HepG2 (cell line): Measurements from ENCODE around the gene BRS3. TPM values are rescaled to one million over a fixed set of nuclear protein-coding genes. Genes with fewer than 3 reads are reported as not detected.

Source experiments
- ATAC-seq: fragments of 200-7000 bp; cut with Tn5 transposase; 3 replicates; pipeline ENCODE4 v1.9.1; 2020; ENCODE audit warnings: mild to moderate bottlenecking, moderate library complexity
- BruUV-seq: library from RNA; stranded (reverse); fragments of 400-500 nt; replicated peaks from 2 replicates; lab custom pipeline; 2021; lab: Mats Ljungman, UMichigan
- CTCF ChIA-PET: fragments of 300-600 bp; formaldehyde crosslinking; extraction: SDS; loops from one replicate; lab custom pipeline; 2021; ENCODE audit warnings: low total read pairs, inconsistent platforms, low intra/inter-chr PET ratio; lab: Yijun Ruan, JAX
- POLR2A ChIA-PET: fragments of 350-600 bp; sonication (Branson Sonifier 250); formaldehyde crosslinking; loops from one replicate; lab custom pipeline; 2020; ENCODE audit warnings: antibody characterized with exemption, inconsistent platforms; lab: Yijun Ruan, JAX
- DNase-seq: peaks from one replicate; pipeline ENCODE4 v3.0.0-alpha.2; 2015; ENCODE audit warnings: low spot score
- FAIRE-seq: peaks from 3 replicates; lab custom pipeline; 2011; peaks lifted over from hg19 to GRCh38; lab: Jason Lieb, UNC
- H2AFZ ChIP-seq: one replicate; pipeline ENCODE4 v1.6.1; 2011; ENCODE audit warnings: low read length, inconsistent platforms
- H3K27ac ChIP-seq: fragments of 300-600 bp; 3 replicates; pipeline ENCODE4 v1.8.0; 2011; ENCODE audit warnings: mixed run types, mild to moderate bottlenecking, mixed read lengths, low read length, inconsistent platforms; ENCODE audit not compliant: insufficient read depth; ENCODE audit errors: extremely low read length
- H3K27me3 ChIP-seq, 2 experiments: fragments of 200-600 bp in 1 of 2; 2 replicates in 1 of 2; 3 replicates in 1 of 2; pipeline versions ENCODE4 v1.6.0 to v1.8.0; 2011; ENCODE audit warnings: low read length in 2 of 2, mild to moderate bottlenecking in 2 of 2, moderate library complexity in 2 of 2, inconsistent platforms in 1 of 2; ENCODE audit not compliant: insufficient read depth in 2 of 2, control insufficient read depth in 1 of 2
- H3K36me3 ChIP-seq, 2 experiments: fragments of 200-600 bp in 1 of 2; replicated peaks in 1 of 2; 2 replicates in 1 of 2; 3 replicates in 1 of 2; pipeline versions ENCODE4 v1.5.1 to v1.8.0; 2011; ENCODE audit warnings: low read length in 2 of 2, inconsistent platforms in 1 of 2; ENCODE audit not compliant: insufficient read depth in 2 of 2, control insufficient read depth in 1 of 2
- H3K4me1 ChIP-seq: 2 replicates; pipeline ENCODE4 v1.5.1; 2012; ENCODE audit warnings: low read length, inconsistent platforms; ENCODE audit not compliant: insufficient read depth
- H3K4me2 ChIP-seq: 2 replicates; pipeline ENCODE4 v1.6.0; 2011; ENCODE audit warnings: low read depth, low read length, inconsistent platforms
- H3K4me3 ChIP-seq, 3 experiments: fragments of 200-600 bp in 1 of 3; sonication (generic), shearing (Covaris generic) in 1 of 3; replicated peaks in 1 of 3; 2 replicates each; pipeline ENCODE4 v1.5.1; 2011 to 2016; ENCODE audit warnings: low read length in 3 of 3, inconsistent platforms in 2 of 3, low read depth in 2 of 3, mild to moderate bottlenecking in 2 of 3, control low read depth in 1 of 3, mixed read lengths in 1 of 3; ENCODE audit not compliant: insufficient read depth in 1 of 3
- H3K79me2 ChIP-seq: one replicate; pipeline ENCODE4 v1.6.1; 2011; ENCODE audit warnings: low read length, inconsistent platforms; ENCODE audit not compliant: insufficient read depth
- H3K9ac ChIP-seq: 2 replicates; pipeline ENCODE4 v1.6.0; 2011; ENCODE audit warnings: mild to moderate bottlenecking, low read depth, low read length, inconsistent platforms; ENCODE audit not compliant: insufficient read depth
- H3K9me3 ChIP-seq: 2 replicates; pipeline ENCODE4 v1.5.1; 2012; ENCODE audit warnings: mild to moderate bottlenecking, low read length
- H4K20me1 ChIP-seq: 2 replicates; pipeline ENCODE4 v1.6.0; 2011; ENCODE audit warnings: inconsistent platforms, mild to moderate bottlenecking, low read length, moderate library complexity; ENCODE audit not compliant: insufficient read depth
- GPBP1L1 ChIP-seq: sonication (generic); formaldehyde crosslinking; IDR thresholded peaks from 2 replicates; pipeline ENCODE4 v1.5.0; 2020; ENCODE audit warnings: mild to moderate bottlenecking, missing genetic modification reagents
- PHB2 ChIP-seq: fragments of 450-650 bp; IDR thresholded peaks from 2 replicates; pipeline ENCODE4 v1.6.1; 2018; ENCODE audit not compliant: partially characterized antibody
- SAP130 ChIP-seq: IDR thresholded peaks from 2 replicates; pipeline ENCODE4 v1.6.1; 2016; ENCODE audit warnings: low read depth
- SSRP1 ChIP-seq: IDR thresholded peaks from 2 replicates; pipeline ENCODE4 v1.6.1; 2016; ENCODE audit warnings: control low read depth
- ZMYM4 ChIP-seq: sonication (generic); formaldehyde crosslinking; IDR thresholded peaks from 2 replicates; pipeline ENCODE4 v1.8.1; 2023; ENCODE audit warnings: mild to moderate bottlenecking, missing genetic modification reagents
- ZNF460 ChIP-seq: sonication (generic); formaldehyde crosslinking; IDR thresholded peaks from 2 replicates; pipeline ENCODE4 v1.5.1; 2020; ENCODE audit warnings: missing genetic modification reagents, mild to moderate bottlenecking, borderline replicate concordance
- ZNF589 ChIP-seq: sonication (generic); formaldehyde crosslinking; conservative IDR thresholded peaks from 2 replicates; pipeline ENCODE4 v1.8.0; 2022; ENCODE audit warnings: mild to moderate bottlenecking, moderate library complexity, missing genetic modification reagents
- WGBS: methylation state at CpG from one replicate; pipeline ENCODE4 v1.1.6; 2017; ENCODE audit warnings: low lambda C conversion rate; 5-methylcytosine and 5-hydroxymethylcytosine counted together
- in situ Hi-C: cut with HindIII; loops from 2 replicates; pipeline ENCODE4 v1.10.0; 2017; ENCODE audit warnings: low pct_unique_long_range_greater_than_20kb; ENCODE audit not compliant: extremely low pct_ligation_motif_present
- intact Hi-C: fragments of 100-400 bp; cut with micrococcal nuclease; formaldehyde crosslinking; loops from one replicate; pipeline ENCODE4 v1.10.0; 2022; ENCODE audit not compliant: unreplicated experiment
- polyA plus RNA-seq, 8 experiments: library from polyadenylated mRNA; depleted of rRNA in 3 of 8; stranded (reverse) in 7 of 8; unstranded in 1 of 8; fragments of >200 nt; fragmentation: Illumina TruSeq in 4 of 8; extraction: Trizol in 4 of 8; gene quantifications; 2 replicates each; pipeline versions ENCODE4 v1.2.1 to v1.2.3, GENCODE V29; 2011 to 2016; ENCODE audit warnings: low read depth in 4 of 8, missing spikeins in 1 of 8, mixed read lengths in 1 of 8; ENCODE audit not compliant: insufficient read depth in 1 of 8
- total RNA-seq, 5 experiments: library from RNA; depleted of rRNA; stranded (reverse); fragments of >200 nt; fragmentation: Illumina TruSeq; extraction: Trizol; gene quantifications; 2 replicates each; pipeline ENCODE4 v1.2.3, GENCODE V29; 2016; ENCODE audit warnings: low read depth in 1 of 5
- TF ChIP-seq, protein P1 (sequence below): fragments of 450-650 bp; IDR thresholded peaks from 2 replicates; pipeline ENCODE4 v1.6.1; 2017

BRS3 gene
- total and polyA plus RNA-seq, 2 of the 13 experiments (the other 11 are each of a cell fraction or from before 2014, with no cell fraction given): not detected

GRCh38 chrX:136446208-136446607 is 41.5 kb upstream of the BRS3 start:
- no peak for ATAC-seq
- TF ChIP-seq ZNF460 (CRISPR knock-in tag) (no peak), ZNF589 (CRISPR knock-in tag) (no peak), PHB2 (no peak), ZMYM4 (CRISPR knock-in tag) (no peak), GPBP1L1 (CRISPR knock-in tag) (no peak), SAP130 (CRISPR knock-in tag) (no peak), SSRP1 (no peak)
- TF ChIP-seq, protein P1, sequence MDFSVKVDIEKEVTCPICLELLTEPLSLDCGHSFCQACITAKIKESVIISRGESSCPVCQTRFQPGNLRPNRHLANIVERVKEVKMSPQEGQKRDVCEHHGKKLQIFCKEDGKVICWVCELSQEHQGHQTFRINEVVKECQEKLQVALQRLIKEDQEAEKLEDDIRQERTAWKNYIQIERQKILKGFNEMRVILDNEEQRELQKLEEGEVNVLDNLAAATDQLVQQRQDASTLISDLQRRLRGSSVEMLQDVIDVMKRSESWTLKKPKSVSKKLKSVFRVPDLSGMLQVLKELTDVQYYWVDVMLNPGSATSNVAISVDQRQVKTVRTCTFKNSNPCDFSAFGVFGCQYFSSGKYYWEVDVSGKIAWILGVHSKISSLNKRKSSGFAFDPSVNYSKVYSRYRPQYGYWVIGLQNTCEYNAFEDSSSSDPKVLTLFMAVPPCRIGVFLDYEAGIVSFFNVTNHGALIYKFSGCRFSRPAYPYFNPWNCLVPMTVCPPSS: no peak
- CTCF ChIA-PET: no interaction called here
- Histone ChIP-seq H3K36me3 (no peaks in the 10 kb centered on the region), H3K27ac (no peak overlapping the region), H3K27me3 (no peaks in the 10 kb centered on the region), H3K4me1 (no peaks in the 10 kb centered on the region), H3K9me3 (no peaks in the 10 kb centered on the region), H3K4me2 (no peak overlapping the region), H3K4me3 (no peak overlapping the region), H2AFZ (no peak overlapping the region), H3K9ac (no peak overlapping the region), H3K79me2 (no peaks in the 10 kb centered on the region), H4K20me1 (no peaks in the 10 kb centered on the region)
- POLR2A ChIA-PET: no interaction called here
- 79% methylated on average over 6 of the region's 6 CpGs for WGBS
- no peak for DNase-seq
- in situ Hi-C loops (no loop called here), intact Hi-C loops (no loop called here)
- FAIRE-seq: no peak
- BruUV-seq: no TSS peak
